Mesenteric fat pad (tissue), 1 donor: ENCODE data around the gene ZFR2. TPM values are rescaled to one million over a fixed set of nuclear protein-coding genes. Genes with fewer than 3 reads are reported as not detected.
"Not testable (repeated sequence)": the region's sequence is repeated elsewhere in the genome, so short reads cannot be mapped to it uniquely, and the experiment has no call there.

Experiments used
- DNase-seq: peaks from one replicate; pipeline ENCODE4 v3.0.0-alpha.2; 2020; ENCODE audit warnings: low spot score
- total RNA-seq: library from RNA; stranded (reverse); fragmentation: NEBNext Ultra II Directional; extraction: Animal tissue kit (Norgen Biotek cat#: 25700); gene quantifications from one replicate; pipeline ENCODE4 v1.2.1, GENCODE V29; 2021
- donor health status: DM: yes; HTN: yes; CAD: no.

The ZFR2 gene
- total RNA-seq, 1 donor from 2014 or later, result not detected

DNA sequence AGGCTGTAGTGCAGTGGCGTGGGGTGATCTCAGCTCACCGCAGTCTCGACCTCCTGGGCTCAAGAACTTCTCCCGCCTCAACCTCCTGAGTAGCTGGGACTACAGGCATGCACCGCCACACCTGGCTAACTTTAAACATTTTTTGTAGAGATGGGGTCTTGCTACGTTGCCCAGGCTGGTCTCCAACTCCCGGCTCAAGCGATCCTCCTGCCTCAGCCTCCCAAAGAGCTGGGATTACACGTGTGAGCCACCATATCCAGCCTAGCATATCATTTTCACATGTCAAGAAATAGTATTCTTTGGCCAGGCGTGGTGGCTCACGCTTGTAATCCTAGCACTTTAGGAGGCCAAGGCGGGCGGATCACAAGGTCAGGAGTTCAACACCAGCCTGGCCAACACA is 110.5 kb downstream of the ZFR2 start:
- not testable (repeated sequence) for DNase-seq

DNA sequence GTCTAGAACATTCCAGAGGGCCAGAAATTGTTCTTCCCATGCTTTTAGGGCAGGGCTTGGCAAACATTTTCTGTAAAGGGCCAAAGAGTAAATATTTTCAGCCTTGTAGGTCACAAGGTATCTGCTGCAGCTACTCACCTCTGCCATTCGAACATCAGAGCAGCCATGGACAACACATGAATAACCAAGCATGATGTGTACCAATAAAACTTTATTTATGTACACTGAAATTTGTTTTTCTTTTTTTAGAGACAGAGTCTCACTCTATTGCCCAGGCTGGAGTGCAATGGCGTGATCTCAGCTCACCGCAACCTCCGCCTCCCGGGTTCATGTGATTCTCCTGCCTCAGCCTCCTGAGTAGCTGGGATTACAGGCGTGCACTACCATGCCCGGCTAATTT is 111.1 kb downstream of the ZFR2 start:
- not testable (repeated sequence) for DNase-seq

Other genes starting within 250 kb of the ZFR2 start
- 18.9 TPM for gene CACTIN, start 242.2 kb downstream of the ZFR2 start, total RNA-seq
- 40.0 TPM for gene PIP5K1C, start 168.6 kb downstream of the ZFR2 start, total RNA-seq
- 0.39 TPM for gene TJP3, start 160.7 kb downstream of the ZFR2 start, total RNA-seq
- 12.1 TPM for gene APBA3, start 107.3 kb downstream of the ZFR2 start, total RNA-seq
- gene MRPL54, start 106.4 kb downstream of the ZFR2 start, total RNA-seq, result 72.7 TPM
- not detected for gene RAX2, start 96.8 kb downstream of the ZFR2 start, total RNA-seq
- 3.3 TPM for gene MATK, start 82.7 kb downstream of the ZFR2 start, total RNA-seq
- gene ATCAY, start 11.6 kb upstream of the ZFR2 start, total RNA-seq, result not detected
- not detected for gene NMRK2, start 64.0 kb upstream of the ZFR2 start, total RNA-seq
- gene DAPK3, start 102.1 kb upstream of the ZFR2 start, total RNA-seq, result 56.5 TPM
- gene EEF2, start 116.4 kb upstream of the ZFR2 start, total RNA-seq, result 2,131 TPM
- 17.9 TPM for gene PIAS4, start 138.7 kb upstream of the ZFR2 start, total RNA-seq
- gene ZBTB7A, start 197.9 kb upstream of the ZFR2 start, total RNA-seq, result 51.2 TPM